GM03348 (cell line): ENCODE results near the gene SERBP1.

Source experiments
- DNase-seq: peaks from one replicate; pipeline ENCODE4 v3.0.0; 2012; ENCODE audit warnings: low spot score

SERBP1 gene

GRCh38 chr1:67361641-67362040 is 68.6 kb downstream of the SERBP1 start:
- no peak for DNase-seq

- no peak for DNase-seq
These were observed 70.6 kb downstream of the SERBP1 start for GRCh38 chr1:67359592-67359991.
